NCI-H2171 treated with DMSO at 0.1 percent for 48 hours (cell line): ENCODE measurements around the gene WNT8A.
"Not testable (repeated sequence)": the region's sequence is repeated elsewhere in the genome, so short reads cannot be mapped to it uniquely, and the experiment has no call there.

Source experiments
- DNase-seq: peaks from one replicate; lab custom pipeline; 2025; lab: John Stamatoyannopoulos, UW

The WNT8A gene, protein sequence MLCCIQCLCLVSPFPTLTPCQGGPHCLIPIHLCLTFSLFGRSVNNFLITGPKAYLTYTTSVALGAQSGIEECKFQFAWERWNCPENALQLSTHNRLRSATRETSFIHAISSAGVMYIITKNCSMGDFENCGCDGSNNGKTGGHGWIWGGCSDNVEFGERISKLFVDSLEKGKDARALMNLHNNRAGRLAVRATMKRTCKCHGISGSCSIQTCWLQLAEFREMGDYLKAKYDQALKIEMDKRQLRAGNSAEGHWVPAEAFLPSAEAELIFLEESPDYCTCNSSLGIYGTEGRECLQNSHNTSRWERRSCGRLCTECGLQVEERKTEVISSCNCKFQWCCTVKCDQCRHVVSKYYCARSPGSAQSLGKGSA

DNA sequence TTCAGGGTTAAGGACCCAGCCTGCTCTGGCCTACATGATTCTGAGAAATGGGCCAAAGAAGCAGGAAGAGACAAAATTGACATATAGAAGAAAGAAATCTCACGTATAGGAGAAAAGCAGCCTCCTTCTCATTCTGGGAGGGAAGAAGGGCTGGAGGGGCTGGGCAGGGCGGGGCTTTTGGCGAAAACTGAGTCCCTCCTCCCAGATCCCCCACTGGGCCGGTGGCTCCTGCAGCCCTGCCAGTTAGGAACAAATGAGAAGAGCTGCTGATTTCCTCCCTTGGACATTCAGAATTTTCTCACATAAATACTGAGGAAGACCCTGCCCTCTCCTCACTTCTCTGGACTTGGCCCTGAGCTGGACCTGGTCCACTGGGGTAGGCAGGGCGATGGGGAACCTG lies at the start of gene WNT8A:
TSS of gene WNT8A (plus strand) at position 332 of the 400 bp plus-strand sequence. CDS start 95 bp downstream, outside the sequence.
- no peak for DNase-seq

DNA sequence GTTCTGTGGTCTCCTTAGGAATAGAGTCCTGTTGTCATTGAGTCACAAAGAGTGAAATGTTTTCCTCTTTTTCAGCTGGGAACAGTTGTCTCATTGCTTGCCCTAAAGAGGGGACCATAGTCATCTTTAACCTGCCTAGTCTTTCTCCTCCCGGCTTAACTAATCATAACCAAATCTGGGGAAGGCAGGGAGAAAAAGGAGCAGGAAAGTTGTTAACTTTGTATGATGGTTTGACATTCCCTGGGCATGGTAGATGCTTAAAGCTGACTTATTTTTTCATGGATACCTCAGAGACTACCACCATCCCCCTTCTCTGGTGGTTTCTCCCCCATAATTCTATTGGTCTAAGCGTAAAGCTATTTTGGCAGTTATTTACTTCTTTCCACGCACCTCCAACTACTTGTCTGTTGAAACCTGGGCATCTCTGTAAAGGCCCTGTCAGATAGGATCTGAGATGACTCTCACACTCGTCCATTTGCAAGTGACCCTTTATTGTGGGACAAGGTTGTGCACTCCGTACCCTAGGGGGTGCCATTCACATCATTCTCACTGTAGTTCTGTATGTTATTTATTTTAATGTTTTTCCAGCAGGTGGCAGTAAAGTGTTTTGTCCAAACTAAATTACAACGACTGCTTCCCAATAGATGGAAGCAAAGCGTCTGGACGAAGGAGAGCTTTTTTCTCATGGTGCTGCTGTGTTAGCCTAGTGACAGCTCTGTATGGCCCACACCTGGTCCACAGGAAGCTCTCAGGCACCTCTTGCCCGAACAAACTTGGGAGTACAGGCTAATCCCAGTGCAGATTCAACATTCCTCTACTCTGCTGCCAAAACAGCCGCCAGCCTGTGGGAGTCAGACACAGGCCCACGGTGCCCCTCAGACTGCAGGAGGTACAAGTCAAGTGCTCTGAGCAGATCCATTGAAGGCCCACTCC lies 48.0 kb upstream of the WNT8A start:
- DNase-seq: peak; percentile 76

- DNase-seq: no peak
Observed at GRCh38 chr5:138037271-138037670, 46.6 kb upstream of the WNT8A start.

DNA sequence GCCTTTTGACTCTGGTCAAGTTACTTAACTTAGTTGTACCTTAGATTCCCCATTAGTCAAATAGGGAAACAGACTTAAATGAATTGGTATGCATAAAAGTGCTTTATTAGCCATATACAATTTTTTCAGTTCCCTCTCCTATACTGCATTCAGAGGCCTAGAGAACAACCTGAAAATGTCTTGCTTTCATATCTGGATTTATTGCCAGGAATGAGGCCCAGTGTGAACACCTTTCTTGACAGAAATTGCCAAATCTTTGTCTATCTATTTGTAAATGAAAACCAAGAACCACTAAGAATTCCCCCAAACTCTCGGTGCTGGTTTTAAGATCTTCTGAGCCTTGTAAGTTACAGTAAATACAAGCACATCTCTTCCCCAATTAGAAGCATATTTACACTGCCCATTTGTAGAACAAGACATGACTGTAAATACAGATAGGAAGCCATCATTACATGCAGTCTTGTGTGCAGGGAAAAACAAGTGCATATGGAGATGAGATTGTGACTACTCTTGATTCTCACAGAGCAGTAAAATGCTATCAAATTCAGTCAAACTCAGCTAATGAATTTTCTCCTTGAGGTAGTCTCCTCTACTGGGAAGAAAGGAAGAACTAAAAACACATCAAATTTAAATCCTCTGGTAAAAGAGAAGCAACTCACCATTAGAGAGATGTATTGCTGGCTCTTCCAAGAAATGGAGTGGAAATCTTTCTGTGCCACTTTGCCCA lies 45.8 kb upstream of the WNT8A start:
- no peak for DNase-seq

- no peak for DNase-seq
Observed at GRCh38 chr5:138038826-138039225, 45.0 kb upstream of the WNT8A start.

DNA sequence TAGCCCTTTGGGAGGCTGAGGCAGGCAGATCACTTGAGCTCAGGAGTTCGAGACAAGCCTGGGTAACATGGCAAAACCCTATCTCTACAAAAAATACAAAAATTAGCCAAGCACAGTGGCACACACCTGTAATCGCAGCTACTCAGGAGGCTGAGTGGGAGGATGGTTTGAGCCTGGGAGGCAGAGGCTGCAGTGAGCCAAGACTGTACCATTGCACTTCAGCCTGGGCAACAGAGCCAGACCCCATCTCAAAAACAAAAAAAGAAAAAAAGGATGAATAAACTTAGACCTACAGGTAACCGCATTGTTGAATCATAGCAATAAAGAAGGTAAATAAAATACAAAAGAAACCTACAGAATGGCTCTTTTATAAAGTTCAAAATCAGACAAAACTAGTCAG lies 38.5 kb upstream of the WNT8A start:
- not testable (repeated sequence) for DNase-seq

GRCh38 chr5:138051441-138052296 lies 32.2 kb upstream of the WNT8A start:
- no peak for DNase-seq

- DNase-seq: not testable (repeated sequence)
Observed at GRCh38 chr5:138052718-138053117, 31.1 kb upstream of the WNT8A start.

- DNase-seq: no peak
Observed at GRCh38 chr5:138053554-138053953, 30.3 kb upstream of the WNT8A start.

DNA sequence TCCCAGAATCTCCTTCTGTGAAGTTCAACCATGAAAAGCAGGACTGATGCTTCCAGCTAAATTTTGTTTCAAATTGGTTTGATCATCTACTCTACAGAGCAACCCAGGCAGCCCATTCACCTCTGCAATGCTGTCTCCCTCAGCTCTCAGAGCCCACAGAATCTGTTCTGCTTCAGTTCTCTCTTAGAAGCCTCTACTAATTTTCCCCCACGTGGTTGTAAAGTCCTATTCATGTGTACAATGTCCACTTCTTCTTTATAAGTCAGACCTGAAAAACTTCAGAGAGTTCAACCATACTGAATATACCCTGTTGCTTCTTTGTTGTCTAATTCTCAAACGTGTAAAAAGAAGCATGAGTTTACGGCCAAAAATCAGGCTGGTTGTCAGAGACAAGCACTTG lies 29.6 kb upstream of the WNT8A start:
- DNase-seq: no peak

- no peak for DNase-seq
Observed at GRCh38 chr5:138054847-138055558, 28.8 kb upstream of the WNT8A start.

- no peak for DNase-seq
Observed at GRCh38 chr5:138064526-138064925, 19.3 kb upstream of the WNT8A start.

GRCh38 chr5:138065102-138065501 lies 18.7 kb upstream of the WNT8A start:
- no peak for DNase-seq

GRCh38 chr5:138067945-138068344 lies 15.9 kb upstream of the WNT8A start:
- DNase-seq: no peak

DNA sequence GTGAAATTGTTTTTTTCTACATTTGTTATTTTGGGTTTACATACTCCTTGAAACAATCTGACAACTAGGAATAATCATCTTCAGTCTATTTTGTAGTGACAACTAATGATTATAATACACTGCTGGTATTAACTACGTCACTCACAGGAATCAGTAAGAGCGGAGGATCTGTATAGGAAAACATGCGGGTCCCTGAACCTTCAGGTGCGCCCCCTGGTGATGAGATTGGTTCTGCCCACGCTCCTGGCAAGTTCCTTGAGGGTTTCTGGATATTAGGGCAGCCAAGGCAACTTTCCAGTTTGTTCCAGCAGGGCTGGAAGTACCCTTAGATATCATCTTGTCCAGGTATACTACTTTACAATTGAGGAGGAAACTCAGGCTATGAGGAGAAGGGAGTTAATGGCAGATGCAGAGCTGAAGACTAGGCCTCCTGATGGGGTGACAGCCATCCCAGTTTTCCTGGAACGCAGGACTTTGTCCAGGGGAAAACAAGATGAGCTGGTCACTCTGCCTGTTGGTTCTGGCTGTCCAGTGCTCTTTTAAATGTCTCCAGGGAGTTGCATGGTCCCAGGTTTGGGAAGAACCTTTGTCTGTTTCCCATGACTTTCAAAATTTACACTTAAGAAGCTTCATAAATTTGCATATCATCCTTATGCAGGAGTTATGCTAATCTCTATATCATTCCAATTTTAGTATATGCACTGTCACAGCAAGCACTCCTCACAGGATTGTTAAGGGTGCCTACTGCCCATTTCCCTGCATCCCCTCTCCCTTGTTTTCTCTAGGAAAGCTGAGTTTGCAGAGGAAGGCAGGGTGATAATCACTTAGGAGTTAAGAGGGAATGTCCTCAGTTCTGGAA lies 14.9 kb upstream of the WNT8A start:
- peak; percentile 48 for DNase-seq

DNA sequence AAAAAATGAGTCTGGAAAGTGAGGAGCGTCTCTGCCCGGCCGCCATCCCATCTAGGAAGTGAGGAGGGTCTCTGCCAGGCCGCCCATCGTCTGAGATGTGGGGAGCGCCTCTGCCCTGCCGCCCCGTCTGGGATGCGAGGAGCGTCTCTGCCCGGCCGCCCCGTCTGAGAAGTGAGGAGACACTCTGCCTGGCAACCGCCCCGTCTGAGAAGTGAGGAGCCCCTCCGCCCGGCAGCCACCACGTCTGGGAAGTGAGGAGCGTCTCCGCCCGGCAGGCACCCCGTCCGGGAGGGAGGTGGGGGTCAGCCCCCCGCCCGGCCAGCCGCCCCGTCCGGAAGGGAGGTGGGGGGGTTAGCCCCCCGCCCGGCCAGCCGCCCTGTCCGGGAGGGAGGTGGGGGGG lies 13.8 kb upstream of the WNT8A start:
- not testable (repeated sequence) for DNase-seq

DNA sequence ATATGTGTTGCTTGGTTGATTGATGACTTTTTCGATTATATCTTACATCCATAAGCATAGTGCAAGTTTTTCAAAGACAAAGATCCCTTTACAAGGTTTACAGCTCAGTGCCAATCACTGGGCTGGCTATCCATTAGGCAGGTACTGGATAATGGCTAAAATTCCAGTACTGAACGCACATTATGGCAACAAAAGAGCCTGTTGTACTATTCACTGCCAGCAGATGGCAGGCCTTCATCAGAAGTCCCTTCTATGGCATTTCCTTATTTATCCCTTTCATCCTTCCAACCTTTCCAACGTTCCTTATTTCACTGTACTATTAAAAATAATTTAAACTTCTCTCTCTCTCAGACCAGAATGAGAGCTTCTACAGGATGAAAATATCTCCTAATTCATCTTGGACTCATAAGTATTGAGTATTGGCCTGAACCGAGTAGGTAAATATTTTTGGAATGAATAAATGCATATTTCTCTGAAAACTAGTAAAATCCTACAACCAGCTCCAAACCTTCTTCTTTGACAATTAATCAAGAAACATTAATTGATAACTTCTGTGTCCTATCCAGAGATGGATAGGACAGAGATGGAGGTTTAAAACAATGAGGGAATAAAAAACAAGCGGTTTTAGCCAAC lies 6.7 kb upstream of the WNT8A start:
- peak; percentile 45 for DNase-seq

DNA sequence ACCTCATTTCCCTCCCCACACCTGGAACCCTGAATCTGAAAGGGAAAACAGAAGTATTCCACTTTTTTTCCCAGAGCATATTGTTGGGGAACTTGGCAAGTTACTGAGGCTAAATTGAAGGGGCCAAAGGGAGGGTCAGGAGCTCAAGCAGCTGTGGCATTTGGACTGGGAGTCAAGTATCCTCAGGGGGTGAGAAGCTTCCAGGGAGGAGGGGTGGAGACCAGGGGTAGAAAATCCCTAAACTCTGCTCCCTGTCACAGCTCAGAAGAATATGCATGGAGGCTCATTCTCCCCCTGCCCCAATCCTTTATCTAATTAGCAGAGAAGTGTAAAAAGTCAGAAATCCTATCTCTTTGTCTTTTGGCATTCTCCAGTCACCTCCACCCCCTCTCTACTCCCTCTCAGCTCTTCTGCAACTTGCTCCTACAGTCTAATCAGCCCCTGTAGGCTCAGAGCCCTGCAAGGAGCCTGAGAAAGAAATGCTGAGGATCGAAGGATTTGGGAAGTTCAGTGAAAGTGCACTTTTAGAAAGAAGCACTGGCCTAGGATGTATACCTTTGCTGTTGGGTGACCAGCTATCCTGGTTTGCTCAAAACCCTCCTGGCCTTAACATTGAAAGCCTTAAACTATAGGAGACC lies 5.7 kb upstream of the WNT8A start:
- no peak for DNase-seq

DNA sequence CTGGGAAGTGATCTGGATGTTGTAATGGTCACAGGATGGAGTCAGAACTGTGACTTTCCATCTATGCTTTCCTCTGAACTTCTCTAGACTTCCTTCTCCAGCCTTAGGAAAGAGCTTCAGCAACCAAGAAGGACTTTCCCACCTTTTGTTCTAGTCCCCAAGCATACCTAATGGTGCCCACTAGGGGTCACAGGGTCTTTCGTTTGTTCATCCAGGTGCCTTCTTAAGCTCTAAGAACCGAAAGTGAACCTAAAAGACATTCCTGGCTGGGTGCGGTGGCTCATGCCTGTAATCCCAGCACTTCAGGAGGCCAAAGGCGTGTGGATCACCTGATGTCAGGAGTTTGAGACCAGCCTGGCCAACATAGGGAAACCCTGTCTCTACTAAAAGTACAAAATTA lies 1.8 kb upstream of the WNT8A start:
- DNase-seq: no peak
